Fibroblast of skin of left biceps (primary cell): ENCODE results near the gene CDCA4.

Experiments used
- DNase-seq, 2 experiments: peaks; one replicate each; pipeline ENCODE4 v3.0.0-alpha.2; 2013; ENCODE audit warnings: low read depth in 2 of 2

Gene CDCA4

DNA sequence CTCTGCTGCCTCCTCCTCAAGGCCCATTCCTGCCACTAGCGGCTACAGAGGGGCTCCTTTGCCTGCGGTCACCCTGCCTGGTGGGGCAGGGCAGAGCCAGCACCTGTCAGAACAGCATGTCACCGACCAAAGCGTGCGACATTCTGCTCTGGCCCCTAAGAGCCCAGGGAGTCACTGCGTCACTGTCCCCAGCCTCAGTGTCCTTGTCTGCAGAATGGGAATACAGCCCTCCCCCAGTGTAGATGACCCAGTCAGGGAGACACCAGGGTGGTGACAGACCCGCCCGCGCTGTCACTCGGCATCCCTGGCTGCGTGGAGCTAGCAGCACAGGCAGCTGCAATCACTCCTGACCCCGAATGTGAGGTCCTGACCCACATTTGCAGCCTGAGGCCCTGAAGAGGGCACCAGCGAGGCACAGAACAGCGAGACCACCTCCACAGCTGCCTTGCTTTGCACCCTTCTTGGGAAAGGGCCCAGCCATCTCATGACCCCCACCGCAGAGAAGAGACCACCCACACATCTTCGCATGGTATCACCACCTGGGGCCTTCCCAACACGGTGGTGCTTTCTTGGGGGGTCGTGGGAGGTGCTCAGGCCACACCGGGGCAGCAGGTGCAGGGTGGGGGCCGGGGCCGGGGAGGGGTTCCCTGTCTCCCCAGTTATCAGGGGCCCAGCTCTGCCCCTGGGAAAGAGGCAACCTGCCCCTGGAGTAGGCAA, 45.2 kb downstream of the CDCA4 start:
- no peak for DNase-seq

- no peak for DNase-seq
Observed at GRCh38 chr14:104974665-104975390, 46.1 kb downstream of the CDCA4 start.

- DNase-seq = no peak
Observed at GRCh38 chr14:104974146-104974541, 46.7 kb downstream of the CDCA4 start.

DNA sequence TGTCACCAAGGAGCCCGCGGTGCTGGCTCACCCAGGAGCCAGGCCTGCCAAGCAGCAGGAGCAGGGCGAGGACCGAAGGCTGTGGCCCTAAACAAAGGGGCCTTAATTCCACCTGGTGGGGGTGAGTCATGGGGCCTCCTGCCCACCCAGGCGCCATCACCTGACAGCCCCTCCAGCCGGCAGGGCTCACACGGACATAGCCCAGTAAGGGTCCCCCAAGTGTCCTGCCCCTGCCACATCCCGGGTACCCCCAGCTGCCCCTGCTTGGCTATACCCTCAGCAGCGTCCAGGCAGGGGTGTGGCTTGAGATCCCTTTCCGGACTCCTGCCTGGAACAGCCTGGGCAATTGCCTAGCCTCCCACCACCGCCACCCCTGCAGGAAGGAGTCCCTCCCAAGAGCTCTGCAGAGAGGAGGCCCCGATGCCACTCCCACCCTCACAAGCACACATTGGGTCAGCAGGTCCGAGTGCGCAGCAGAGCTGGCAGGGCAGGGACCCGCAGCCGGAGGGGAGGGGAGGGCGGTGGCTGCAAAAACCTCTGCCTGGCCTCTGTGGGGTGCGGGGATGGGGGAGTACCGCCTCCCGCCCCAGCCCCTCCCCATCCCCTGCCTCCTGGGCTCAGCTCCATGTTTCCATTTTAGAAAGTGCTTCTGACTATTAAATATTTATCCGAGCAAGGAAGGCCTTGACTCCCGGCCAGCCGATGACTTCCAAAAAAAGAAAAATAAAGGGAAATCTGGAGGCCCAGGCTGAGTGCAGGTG, 47.3 kb downstream of the CDCA4 start:
- DNase-seq = peak; percentile 19 to 33

GRCh38 chr14:104973135-104973384, 47.8 kb downstream of the CDCA4 start:
- DNase-seq = peak; percentile 75 to 80

DNA sequence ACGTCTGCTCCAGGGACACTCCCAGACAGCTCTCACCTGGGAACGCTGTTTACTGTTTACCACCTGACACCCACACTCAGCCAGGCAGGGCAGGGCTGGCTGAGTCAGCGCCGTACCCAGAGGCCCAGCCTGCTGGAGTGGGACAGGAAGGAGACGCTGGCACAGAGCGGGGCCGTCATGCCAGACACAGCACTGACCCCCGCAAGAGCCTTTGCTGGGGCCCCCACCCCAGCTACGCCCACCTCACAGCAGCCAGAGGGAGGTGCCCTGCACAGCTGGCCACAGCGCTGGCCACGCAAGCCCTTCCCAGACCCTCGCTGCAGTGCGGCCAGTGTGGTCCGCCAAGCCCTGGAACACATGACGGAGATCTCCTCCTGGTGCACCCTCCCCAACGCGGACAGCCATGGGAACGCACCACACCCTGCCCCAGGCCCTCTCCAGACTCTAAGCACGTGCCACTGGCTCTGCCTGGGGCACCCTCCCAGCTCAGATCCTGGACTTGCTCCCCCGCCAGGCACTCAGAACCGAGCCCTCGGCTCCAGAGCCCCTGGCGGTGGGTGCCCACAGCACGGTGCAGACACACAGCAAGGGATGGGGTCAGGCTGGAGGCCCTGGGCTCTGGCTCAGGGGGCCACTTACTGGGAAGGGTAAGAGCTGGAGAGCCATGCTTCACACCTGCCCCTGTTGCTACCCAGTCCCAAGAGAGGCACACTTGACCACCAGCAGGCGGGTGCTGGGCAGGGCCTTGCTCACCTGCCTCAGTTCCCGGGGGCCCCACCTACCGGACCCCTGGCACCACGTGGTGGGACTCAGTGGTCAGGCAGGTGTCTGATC, 48.4 kb downstream of the CDCA4 start:
- no peak for DNase-seq

DNA sequence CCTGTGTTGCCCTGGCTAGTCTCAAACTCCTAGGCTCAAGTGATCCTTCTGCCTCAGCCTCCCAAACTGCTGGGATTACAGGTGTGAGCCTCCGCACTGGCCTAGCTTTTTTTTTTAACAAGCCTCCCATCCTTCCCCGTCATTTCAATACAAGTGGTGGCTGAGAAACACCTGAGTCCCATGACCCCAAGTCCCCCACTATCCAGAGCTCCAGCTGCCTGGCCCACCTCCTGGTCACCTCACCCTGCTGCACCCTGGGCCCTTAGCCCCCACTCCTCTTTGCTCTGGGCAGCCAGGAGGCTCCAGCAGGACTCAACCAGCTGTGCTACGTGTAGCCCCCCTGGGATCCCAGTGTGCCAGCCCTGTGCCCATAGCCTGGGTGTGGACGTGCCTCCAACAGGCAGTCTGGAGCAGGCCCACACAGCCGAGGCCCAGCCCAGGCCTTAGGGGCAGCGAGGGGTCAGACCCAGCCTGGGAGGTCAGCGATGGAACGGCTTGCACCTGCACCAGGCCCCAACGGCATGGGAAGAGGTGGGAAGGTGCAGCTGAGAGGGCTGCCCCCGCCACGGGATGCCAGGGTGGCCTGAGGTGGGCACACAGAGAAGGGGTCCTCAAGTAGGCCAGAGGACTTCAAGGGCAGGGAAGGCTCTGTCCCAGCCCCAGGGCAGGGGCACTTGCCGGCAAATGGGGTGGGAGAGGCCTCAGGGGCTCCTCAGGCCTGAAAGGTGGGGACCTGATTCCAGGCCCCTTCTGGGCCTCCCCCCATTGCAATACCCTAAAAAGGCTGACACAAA, 49.2 kb downstream of the CDCA4 start:
- no peak for DNase-seq

DNA sequence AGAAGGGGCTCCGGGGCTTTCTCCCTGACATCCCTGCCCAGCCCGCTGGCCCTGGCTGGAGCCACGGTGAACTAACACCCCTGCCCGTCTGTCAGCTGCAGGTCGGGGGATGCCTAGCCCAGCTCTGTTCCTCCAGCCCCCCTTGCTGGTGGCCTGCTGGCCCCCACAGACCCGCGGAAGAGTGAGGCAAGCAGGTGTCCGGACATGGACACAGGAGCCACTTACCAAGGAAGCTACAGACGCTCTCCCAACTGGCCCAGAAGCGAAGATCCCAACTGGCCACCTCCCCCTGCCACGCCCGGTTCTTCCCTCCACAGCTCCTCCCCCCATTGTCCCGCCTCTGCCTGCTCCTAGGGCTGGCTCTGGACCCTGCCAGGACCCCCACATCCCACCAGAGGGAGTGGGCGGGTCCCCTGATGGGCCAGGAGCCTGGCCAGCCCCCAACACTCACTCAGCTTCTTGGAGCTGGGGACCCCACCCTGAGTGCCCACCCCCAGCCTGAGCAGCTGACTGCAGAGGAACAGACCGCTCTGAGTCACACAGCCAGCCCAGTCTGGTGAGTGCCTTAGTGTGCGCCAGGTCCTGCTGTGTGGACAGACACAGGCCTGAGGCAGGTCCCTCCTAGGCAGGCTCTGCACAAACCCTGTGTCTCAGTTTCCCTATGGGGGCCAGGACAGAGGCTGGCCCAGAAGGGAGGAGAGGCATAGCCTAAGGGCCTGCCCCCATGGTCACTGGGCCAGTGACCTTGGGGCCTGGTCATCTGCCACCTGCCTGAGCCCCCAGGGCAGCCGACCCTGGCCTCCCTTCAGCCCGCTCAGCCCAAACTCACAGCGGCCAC, 50.4 kb downstream of the CDCA4 start:
- DNase-seq = peak; percentile 60 to 62

- DNase-seq = no peak
Observed at GRCh38 chr14:104969741-104970230, 51.1 kb downstream of the CDCA4 start.

- no peak for DNase-seq
Observed at GRCh38 chr14:104968541-104969401, 52.1 kb downstream of the CDCA4 start.

- peak in 1 of 2 experiments; percentile 10 for DNase-seq
Observed at GRCh38 chr14:104968153-104968527, 52.7 kb downstream of the CDCA4 start.

GRCh38 chr14:104967386-104968152, 53.3 kb downstream of the CDCA4 start:
- no peak for DNase-seq

DNA sequence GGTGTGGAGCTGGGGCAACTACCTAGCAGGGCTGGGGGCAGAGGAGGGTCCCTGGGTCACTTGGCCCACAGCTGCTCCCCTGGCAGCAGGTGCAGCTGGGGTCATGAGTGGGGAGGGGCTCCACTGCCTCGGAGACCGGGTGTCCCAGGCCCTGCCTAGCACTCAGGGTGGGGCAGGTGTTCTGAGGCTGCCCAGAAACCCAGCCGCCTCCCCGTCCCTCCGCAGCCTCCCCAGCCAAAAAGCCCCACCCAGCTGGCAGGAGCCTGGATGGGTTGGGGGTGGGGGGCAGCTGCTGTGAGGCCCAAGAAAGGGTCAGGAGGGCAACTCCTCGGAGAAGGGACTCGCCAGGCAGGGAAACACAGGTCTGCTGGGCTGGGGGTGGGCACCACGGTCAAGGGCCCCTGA, 53.9 kb downstream of the CDCA4 start:
- no peak for DNase-seq

GRCh38 chr14:104966261-104966865, 54.5 kb downstream of the CDCA4 start:
- no peak for DNase-seq

DNA sequence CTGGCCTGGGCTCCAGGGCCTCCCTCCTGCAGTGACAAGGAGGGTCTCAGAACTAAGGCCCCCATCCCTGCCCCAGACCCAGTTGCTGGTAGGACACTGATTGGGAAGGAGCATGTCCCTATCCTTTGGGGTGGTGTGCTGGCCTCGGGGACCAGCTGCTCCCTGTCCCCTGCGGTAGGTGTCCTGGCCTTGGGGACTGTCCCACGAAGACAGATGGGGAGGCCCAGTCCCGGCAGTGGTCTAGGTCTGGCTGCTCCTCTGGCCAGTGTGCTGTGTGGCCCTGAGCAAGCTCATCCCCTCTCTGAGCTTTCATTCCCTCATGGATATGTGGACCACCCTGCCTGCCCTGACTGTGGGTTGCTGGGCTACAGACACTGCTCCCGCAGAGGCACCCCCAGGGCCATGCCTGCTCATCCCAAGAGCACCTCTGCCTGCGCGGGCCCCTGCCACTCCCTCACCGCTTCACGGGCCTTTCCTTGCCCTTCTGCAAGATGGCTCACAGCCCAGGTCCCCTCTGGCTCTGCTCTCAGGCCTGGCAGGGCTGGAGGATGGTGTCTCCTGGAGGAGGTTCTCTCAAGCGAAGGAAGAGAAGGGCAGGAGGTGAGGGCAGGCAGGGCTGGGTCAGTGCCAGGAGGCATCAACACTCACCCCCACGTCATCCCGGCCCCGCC, 55.2 kb downstream of the CDCA4 start:
- DNase-seq = no peak

DNA sequence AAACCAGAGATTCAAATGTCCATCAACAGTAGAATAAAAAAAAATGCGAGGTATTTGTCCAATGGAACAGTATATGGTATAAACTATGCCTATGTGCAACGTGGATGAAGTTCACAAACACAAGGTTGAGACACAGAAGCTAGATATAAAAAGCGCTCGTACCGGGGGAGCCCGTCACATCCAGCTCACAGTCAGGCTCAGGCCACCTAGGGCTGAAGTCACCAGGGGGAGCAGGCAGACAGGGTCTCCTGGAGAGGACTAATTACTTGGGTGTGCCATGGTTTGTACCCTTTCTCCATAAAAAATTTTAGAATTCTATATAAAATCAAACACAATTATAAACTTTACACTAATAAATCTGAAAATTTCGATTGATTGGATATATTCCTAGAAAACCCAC, 56.3 kb downstream of the CDCA4 start:
- no peak for DNase-seq
